Spleen (tissue), 11 donors: ENCODE results near the gene GJB3. TPM values are rescaled to one million over a fixed set of nuclear protein-coding genes. Genes with fewer than 3 reads are reported as not detected.

Experiments
- DNase-seq: peaks from one replicate; pipeline ENCODE4 v3.0.0-alpha.2; 2020
- H3K27ac ChIP-seq, 8 donors: fragments of 200-600 bp; sonication (generic) in 7 of 8; 1 replicate in 4 of 8; 2 replicates in 4 of 8; pipeline versions ENCODE4 v1.5.0 to v1.8.0; 2016 to 2021; ENCODE audit warnings: inconsistent platforms in 4 of 8, mild to moderate bottlenecking in 4 of 8, moderate library complexity in 1 of 8
- H3K27me3 ChIP-seq, 7 donors: fragments of 200-600 bp; sonication (generic) in 6 of 7; replicated peaks in 1 of 7; 1 replicate in 4 of 7; 2 replicates in 3 of 7; pipeline versions ENCODE4 v1.5.0 to v1.8.0; 2016 to 2021; ENCODE audit warnings: inconsistent platforms in 3 of 7, mild to moderate bottlenecking in 1 of 7
- H3K36me3 ChIP-seq, 6 donors: fragments of 200-600 bp; sonication (generic) in 5 of 6; 1 replicate in 4 of 6; 2 replicates in 2 of 6; pipeline versions ENCODE4 v1.5.0 to v1.8.0; 2016 to 2021; ENCODE audit warnings: inconsistent platforms in 2 of 6
- H3K4me1 ChIP-seq, 6 donors: fragments of 200-600 bp; sonication (generic) in 5 of 6; 1 replicate in 3 of 6; 2 replicates in 3 of 6; pipeline versions ENCODE4 v1.5.0 to v1.8.0; 2016 to 2021; ENCODE audit warnings: inconsistent platforms in 3 of 6
- H3K4me3 ChIP-seq, 8 donors: fragments of 200-600 bp; sonication (generic) in 7 of 8; 1 replicate in 4 of 8; 2 replicates in 4 of 8; pipeline versions ENCODE4 v1.5.0 to v1.8.0; 2016 to 2021; ENCODE audit warnings: inconsistent platforms in 4 of 8, mild to moderate bottlenecking in 4 of 8, moderate library complexity in 2 of 8
- H3K9me3 ChIP-seq, 8 donors: fragments of 200-600 bp; sonication (generic) in 7 of 8; 1 replicate in 4 of 8; 2 replicates in 4 of 8; pipeline versions ENCODE4 v1.5.0 to v1.8.0; 2016 to 2021; ENCODE audit warnings: inconsistent platforms in 4 of 8
- CTCF ChIP-seq, 11 experiments: fragments of 200-600 bp in 7 of 11; fragments of 450-650 bp in 4 of 11; sonication (generic) in 4 of 11; IDR thresholded peaks in 8 of 11; conservative IDR thresholded peaks in 3 of 11; 1 replicate in 7 of 11; 2 replicates in 4 of 11; pipeline versions ENCODE4 v1.4.0 to v1.8.0; 2016 to 2021; ENCODE audit warnings: antibody characterized with exemption in 11 of 11, inconsistent platforms in 4 of 11, mild to moderate bottlenecking in 1 of 11
- POLR2A ChIP-seq, 3 donors: fragments of 450-650 bp; IDR thresholded peaks; one replicate each; pipeline ENCODE4 v1.5.1; 2017; ENCODE audit warnings: antibody characterized with exemption in 3 of 3, mild to moderate bottlenecking in 1 of 3
- POLR2AphosphoS5 ChIP-seq, 3 donors: sonication (generic); formaldehyde crosslinking; IDR thresholded peaks; one replicate each; pipeline ENCODE4 v1.5.1; 2017; ENCODE audit warnings: antibody characterized with exemption in 3 of 3
- WGBS, 5 donors: extraction: QIAGEN DNeasy Blood & Tissue Kit in 3 of 5; methylation state at CpG; one replicate each; pipeline versions ENCODE4 v1.1.5 to v1.1.7; 2013 to 2018; 5-methylcytosine and 5-hydroxymethylcytosine counted together
- intact Hi-C: fragments of 100-400 bp; cut with DNase I; formaldehyde crosslinking; loops from one replicate; pipeline ENCODE4 v1.15.0; 2023; ENCODE audit warnings: low total_unique reads
- polyA plus RNA-seq, 3 donors: library from polyadenylated mRNA; stranded (reverse); fragments of 200-250 nt; gene quantifications; one replicate each; pipeline ENCODE4 v1.2.1, GENCODE V29; 2013
- total RNA-seq, 7 donors: library from RNA; depleted of rRNA in 3 of 7; stranded (reverse); fragments of >200 nt in 3 of 7; fragmentation: NEBNext Ultra II Directional in 4 of 7; extraction: Animal tissue kit (Norgen Biotek cat#: 25700) in 4 of 7; gene quantifications; one replicate each; pipeline versions ENCODE4 v1.1.0 to v1.2.1, GENCODE V29; 2016 to 2021
- donor health status: healthy with polysubstance abuse.
- donor health status: DM: no; HTN: no; CAD: no; lungs with moderate emphysema.
- donor health status: DM: no; HTN: no; CAD: no.
- donor health status: Bipolar disorder and iron deficiency.
- donor health status: healthy.
- donor health status: DM: no; HTN: no; CAD: no.
- donor health status: DM: yes; HTN: yes; CAD: no.

The GJB3 gene
- total and polyA plus RNA-seq, 10 donors, result 0.11 to 0.23 (median 0.13) TPM; not detected in 7

- Histone ChIP-seq H3K36me3 (no peaks in the 10 kb centered on the region), H3K4me1 (no peaks in the 10 kb centered on the region), H3K9me3 (no peaks in the 10 kb centered on the region), H3K4me3 (no peak overlapping the region), H3K27me3 (peaks cover 0 to 17% (median 0%) of the 10 kb centered on the region in 7 donors), H3K27ac (no peak overlapping the region)
- DNase-seq, result no peak
- 60 to 72% (median 67%) methylated on average over 8 of the region's 8 CpGs for WGBS, 5 donors
- TF ChIP-seq POLR2A (IDR thresholded peaks at IDR 0.05), result no peak
- TF ChIP-seq CTCF (IDR thresholded peaks at IDR 0.05 in 8 of 11, conservative IDR thresholded peaks at IDR 0.05 in 3 of 11), result no peak
- no peak for TF ChIP-seq POLR2AphosphoS5 (IDR thresholded peaks at IDR 0.05)
- intact Hi-C loops, result loop anchor here (10.0 kb wide), 2 partner anchors 285 to 1115 kb away; no protein-coding TSS in a partner anchor
Observed at GRCh38 chr1:34749992-34750391, 31.0 kb upstream of the GJB3 start.

DNA sequence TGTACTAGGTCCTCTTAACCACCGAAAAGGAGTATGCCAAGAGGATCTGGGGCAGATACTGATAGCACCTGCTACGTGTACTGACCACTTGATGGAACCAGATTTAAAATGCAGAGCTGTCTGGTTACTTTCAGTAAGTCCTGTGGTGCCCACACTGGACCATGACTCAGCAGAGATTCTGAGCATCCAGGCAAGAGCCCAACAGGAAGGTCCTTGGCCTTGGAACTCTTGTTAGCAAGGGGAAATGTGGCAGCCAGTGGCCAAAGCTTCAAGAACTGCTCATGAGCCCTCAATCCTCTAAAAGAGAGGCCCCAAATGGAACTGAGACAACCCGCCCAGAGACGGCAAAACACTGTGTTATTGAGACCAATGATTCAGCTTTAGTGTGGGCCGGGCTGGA is 30.4 kb upstream of the GJB3 start:
- peaks cover 0 to 17% (median 0%) of the 10 kb centered on the region in 7 donors for H3K27me3 ChIP-seq
- TF ChIP-seq CTCF (IDR thresholded peaks at IDR 0.05 in 8 of 11, conservative IDR thresholded peaks at IDR 0.05 in 3 of 11) (no peak), POLR2AphosphoS5 (IDR thresholded peaks at IDR 0.05) (no peak), POLR2A (IDR thresholded peaks at IDR 0.05) (no peak)
- no peaks in the 10 kb centered on the region for H3K36me3 ChIP-seq
- H3K4me1 ChIP-seq, result no peaks in the 10 kb centered on the region
- no peak overlapping the region for H3K27ac ChIP-seq
- intact Hi-C loops, result no loop called here
- no peak for DNase-seq
- H3K4me3 ChIP-seq, result no peak overlapping the region
- WGBS, 5 donors, result 76 to 95% (median 82%) methylated on average over 2 to 5 of the region's 5 CpGs
- no peaks in the 10 kb centered on the region for H3K9me3 ChIP-seq

GRCh38 chr1:34753163-34753562 is 27.9 kb upstream of the GJB3 start:
- no peak for TF ChIP-seq CTCF (IDR thresholded peaks at IDR 0.05 in 8 of 11, conservative IDR thresholded peaks at IDR 0.05 in 3 of 11)
- no peak for TF ChIP-seq POLR2A (IDR thresholded peaks at IDR 0.05)
- TF ChIP-seq POLR2AphosphoS5 (IDR thresholded peaks at IDR 0.05), result no peak
- 83 to 94% (median 91%) methylated on average over 3 of the region's 3 CpGs for WGBS, 5 donors
- no peak for DNase-seq
- no peaks in the 10 kb centered on the region for H3K4me1 ChIP-seq
- H3K36me3 ChIP-seq, result no peaks in the 10 kb centered on the region
- intact Hi-C loops, result no loop called here
- H3K27me3 ChIP-seq, result peaks cover 0 to 3% (median 0%) of the 10 kb centered on the region in 7 donors
- no peak overlapping the region for H3K27ac ChIP-seq
- H3K9me3 ChIP-seq, result no peaks in the 10 kb centered on the region
- no peak overlapping the region for H3K4me3 ChIP-seq

DNA sequence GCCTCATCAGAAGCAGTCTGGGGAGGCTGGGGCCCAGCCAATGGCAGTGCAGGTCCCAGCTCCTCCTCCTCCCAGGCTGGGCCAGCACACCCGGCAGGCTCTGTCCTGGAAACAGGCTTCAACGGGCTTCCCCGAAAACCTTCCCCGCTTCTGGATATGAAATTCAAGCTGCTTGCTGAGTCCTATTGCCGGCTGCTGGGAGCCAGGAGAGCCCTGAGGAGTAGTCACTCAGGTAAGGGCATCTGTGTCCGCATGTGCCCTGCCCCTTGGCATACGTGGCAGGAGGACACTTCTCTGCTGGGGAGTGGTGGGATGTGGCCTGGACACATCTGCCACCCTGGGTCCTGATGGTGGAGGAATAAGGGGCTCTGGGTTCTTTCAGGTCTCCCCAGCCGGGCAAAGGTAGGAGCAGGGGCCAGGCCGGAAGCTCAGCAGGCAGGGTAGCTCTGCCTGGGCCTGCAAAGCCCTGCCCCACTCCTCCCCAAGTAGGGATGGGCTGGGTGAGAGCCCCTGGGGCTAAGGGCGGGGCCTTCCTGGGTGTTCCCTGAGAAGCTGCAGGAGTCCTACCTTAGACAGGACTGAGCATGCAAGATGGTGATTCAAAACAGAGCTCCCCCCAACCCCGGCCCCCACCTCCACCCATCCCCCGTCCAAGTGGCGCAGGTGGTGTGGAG is 25.9 kb upstream of the GJB3 start, which contains the start of gene GJB5:
Gene GJB5 (plus strand): TSS at position 84 of the 674 bp plus-strand sequence. CDS start 2,284 bp downstream, outside the sequence.
- H3K4me3 ChIP-seq, result no peak within 1 kb of the TSS
- intact Hi-C loops, result no loop called here
- TF ChIP-seq CTCF (IDR thresholded peaks at IDR 0.05 in 8 of 11, conservative IDR thresholded peaks at IDR 0.05 in 3 of 11) (no peak), POLR2A (IDR thresholded peaks at IDR 0.05) (no peak), POLR2AphosphoS5 (IDR thresholded peaks at IDR 0.05) (no peak)
- H3K36me3 ChIP-seq, result no peaks in the 10 kb centered on the region
- H3K27ac ChIP-seq, result no peak within 1 kb of the TSS
- 76 to 87% (median 80%) methylated on average over 7 to 13 of the region's 13 CpGs for WGBS, 5 donors
- peaks cover 0 to 8% (median 0%) of the 10 kb centered on the region in 7 donors for H3K27me3 ChIP-seq
- no peak for DNase-seq
- H3K4me1 ChIP-seq, result no peaks in the 10 kb centered on the region
- no peaks in the 10 kb centered on the region for H3K9me3 ChIP-seq
